ENCODE measurements around the gene TREML4.

DNA sequence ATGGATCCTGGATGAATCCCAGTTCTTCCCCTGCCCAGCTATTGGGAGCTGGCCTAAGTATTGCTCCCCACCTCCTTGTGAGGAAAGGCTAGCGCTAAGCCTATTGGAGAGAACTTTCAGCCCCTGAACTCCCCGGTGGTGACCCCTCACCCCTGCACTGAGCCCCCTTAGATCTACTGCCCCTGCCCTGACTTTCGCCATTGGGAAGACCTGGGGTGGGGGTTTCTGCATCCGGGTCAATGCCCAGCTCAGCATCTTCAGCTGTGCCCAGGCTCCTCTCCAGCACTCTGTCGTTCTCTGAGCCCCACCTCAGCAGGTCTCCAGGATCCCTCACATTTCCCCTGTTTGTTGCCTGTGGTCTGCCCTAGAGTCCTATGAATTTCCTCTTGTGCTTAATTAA, 9.0 kb downstream of the TREML4 start:
- TF ChIP-seq GATA2 (IDR thresholded peaks at IDR 0.05; ENCODE audit: low read depth, low read length): no peak
- no peak for TF ChIP-seq GATA3 (IDR thresholded peaks at IDR 0.05; ENCODE audit: low read depth, low read length)
